HCT116 (cell line): Measurements from ENCODE around the gene ERC1. TPM values are rescaled to one million over a fixed set of nuclear protein-coding genes. Genes with fewer than 3 reads are reported as not detected.

ENCODE experiments used
- ATAC-seq: fragments of 200-7000 bp; cut with Tn5 transposase; 2 replicates; pipeline ENCODE4 v1.9.1; 2020; ENCODE audit warnings: mild to moderate bottlenecking, moderate library complexity
- BruUV-seq: library from RNA; stranded (reverse); fragments of 400-500 nt; replicated peaks from 2 replicates; lab custom pipeline; 2021; lab: Mats Ljungman, UMichigan
- CTCF ChIA-PET: fragments of 300-600 bp; sonication (Branson Sonifier 250); formaldehyde crosslinking; loops from one replicate; lab custom pipeline; 2021; ENCODE audit warnings: antibody characterized with exemption; lab: Charles Lee
- POLR2A ChIA-PET: fragments of 300-600, 350-600 bp; sonication (Branson Sonifier 250); formaldehyde crosslinking; loops from one replicate; lab custom pipeline; 2021; ENCODE audit warnings: antibody characterized with exemption; lab: Charles Lee
- RAD21 ChIA-PET, 2 experiments: fragments of 300-600 bp; sonication (Branson Sonifier 250); formaldehyde crosslinking; loops; one replicate each; lab custom pipeline; 2023; ENCODE audit warnings: low total read pairs in 2 of 2; ENCODE audit not compliant: uncharacterized antibody in 2 of 2, unreplicated experiment in 2 of 2, low non-redundant PET in 1 of 2; lab: Charles Lee
- DNase-seq: peaks from one replicate; pipeline ENCODE4 v3.0.0-alpha.2; 2010; ENCODE audit warnings: low read depth, low spot score
- H2AFZ ChIP-seq: fragments of 200-600 bp; shearing (Covaris generic), sonication (generic); 2 replicates; pipeline ENCODE4 v1.6.1; 2017; ENCODE audit warnings: low read depth, mixed run types, mixed read lengths, antibody characterized with exemption, low read length; ENCODE audit not compliant: poor library complexity, severe bottlenecking
- H3K27ac ChIP-seq: 2 replicates; pipeline ENCODE4 v1.5.1; 2012; ENCODE audit warnings: low read depth, low read length
- H3K27me3 ChIP-seq: fragments of 200-600 bp; sonication (generic); 2 replicates; pipeline ENCODE4 v1.6.1; 2016; ENCODE audit warnings: mixed run types, low read length, mixed read lengths; ENCODE audit not compliant: insufficient read depth
- H3K36me3 ChIP-seq, 2 experiments: fragments of 200-500 bp in 1 of 2; fragments of 200-600 bp in 1 of 2; sonication (Bioruptor generic) in 1 of 2; sonication (generic) in 1 of 2; 2 replicates each; pipeline versions ENCODE4 v1.5.1 to v1.6.1; 2014 to 2016; ENCODE audit warnings: low read length in 2 of 2, inconsistent platforms in 1 of 2, mixed read lengths in 1 of 2, mixed run types in 1 of 2; ENCODE audit not compliant: insufficient read depth in 2 of 2, control insufficient read depth in 1 of 2
- H3K4me1 ChIP-seq, 2 experiments: fragments of 200-600 bp in 1 of 2; sonication (generic) in 1 of 2; 2 replicates each; pipeline versions ENCODE4 v1.5.1 to v1.6.1; 2012 to 2017; ENCODE audit warnings: low read length in 2 of 2, inconsistent platforms in 1 of 2, mild to moderate bottlenecking in 1 of 2, mixed read lengths in 1 of 2, mixed run types in 1 of 2, moderate library complexity in 1 of 2; ENCODE audit not compliant: insufficient read depth in 2 of 2, control insufficient read depth in 1 of 2
- H3K4me2 ChIP-seq: fragments of 200-600 bp; sonication (generic); 2 replicates; pipeline ENCODE4 v1.6.1; 2017; ENCODE audit warnings: mixed run types, low read length, mixed read lengths
- H3K4me3 ChIP-seq, 2 experiments: fragments of 200-600 bp in 1 of 2; sonication (generic) in 1 of 2; replicated peaks in 1 of 2; 2 replicates each; pipeline ENCODE4 v1.5.1; 2011 to 2016; ENCODE audit warnings: low read length in 2 of 2, control low read depth in 1 of 2, low read depth in 1 of 2, mild to moderate bottlenecking in 1 of 2, mixed read lengths in 1 of 2, mixed run types in 1 of 2
- H3K79me2 ChIP-seq: fragments of 200-600 bp; sonication (generic); 2 replicates; pipeline ENCODE4 v1.6.1; 2017; ENCODE audit warnings: mild to moderate bottlenecking, mixed run types, low read length, moderate library complexity, mixed read lengths; ENCODE audit not compliant: insufficient read depth
- H3K9ac ChIP-seq: fragments of 200-600 bp; sonication (generic); 2 replicates; pipeline ENCODE4 v1.6.1; 2016; ENCODE audit warnings: low read length, mixed read lengths
- H3K9me2 ChIP-seq: fragments of 200-600 bp; sonication (generic), shearing (Covaris generic); 2 replicates; pipeline ENCODE4 v1.6.1; 2017; ENCODE audit warnings: mixed run types, mild to moderate bottlenecking, moderate library complexity; ENCODE audit not compliant: insufficient read depth
- H3K9me3 ChIP-seq, 2 experiments: fragments of 200-500 bp in 1 of 2; fragments of 200-600 bp in 1 of 2; sonication (Bioruptor generic) in 1 of 2; sonication (generic) in 1 of 2; 2 replicates each; pipeline ENCODE4 v1.6.1; 2014 to 2017; ENCODE audit warnings: low read length in 2 of 2, mixed read lengths in 2 of 2, inconsistent platforms in 1 of 2, low read depth in 1 of 2, mild to moderate bottlenecking in 1 of 2, mixed run types in 1 of 2, moderate library complexity in 1 of 2; ENCODE audit not compliant: control insufficient read depth in 1 of 2, insufficient read depth in 1 of 2
- H4K20me1 ChIP-seq: fragments of 200-600 bp; sonication (generic), shearing (Covaris generic); 2 replicates; pipeline ENCODE4 v1.6.1; 2017; ENCODE audit warnings: mixed run types, mild to moderate bottlenecking, moderate library complexity; ENCODE audit not compliant: insufficient read depth
- ATF3 ChIP-seq: IDR thresholded peaks from 2 replicates; pipeline ENCODE4 v1.6.1; 2012
- CBX3 ChIP-seq: IDR thresholded peaks from 2 replicates; pipeline ENCODE4 v1.6.1; 2012; ENCODE audit warnings: low read depth
- CEBPB ChIP-seq: IDR thresholded peaks from 2 replicates; pipeline ENCODE4 v1.6.1; 2012; ENCODE audit warnings: low read depth
- CTCF ChIP-seq, 3 experiments: fragments of 200-600 bp in 1 of 3; sonication (generic) in 1 of 3; IDR thresholded peaks in 2 of 3; conservative IDR thresholded peaks in 1 of 3; 2 replicates each; pipeline ENCODE4 v1.5.1; 2012 to 2017; ENCODE audit warnings: low read depth in 2 of 3, low read length in 2 of 3, antibody characterized with exemption in 1 of 3, borderline replicate concordance in 1 of 3, control low read depth in 1 of 3, mild to moderate bottlenecking in 1 of 3, mixed read lengths in 1 of 3, mixed run types in 1 of 3, moderate library complexity in 1 of 3; ENCODE audit not compliant: insufficient read depth in 1 of 3
- EGR1 ChIP-seq: IDR thresholded peaks from 2 replicates; pipeline ENCODE4 v1.6.1; 2012; ENCODE audit warnings: low read depth
- ELF1 ChIP-seq: IDR thresholded peaks from 2 replicates; pipeline ENCODE4 v1.6.1; 2012; ENCODE audit warnings: low read depth, borderline replicate concordance
- EZH2 ChIP-seq: fragments of 200-600 bp; sonication (generic); IDR thresholded peaks from 2 replicates; pipeline ENCODE4 v1.6.1; 2017; ENCODE audit warnings: antibody characterized with exemption, mixed run types
- EZH2phosphoT487 ChIP-seq: fragments of 200-600 bp; IDR thresholded peaks from 2 replicates; pipeline ENCODE4 v1.6.1; 2018; ENCODE audit warnings: antibody characterized with exemption, borderline replicate concordance
- FOSL1 ChIP-seq: IDR thresholded peaks from 2 replicates; pipeline ENCODE4 v1.6.1; 2012; ENCODE audit warnings: low read depth
- JUND ChIP-seq: IDR thresholded peaks from 2 replicates; pipeline ENCODE4 v1.6.1; 2012
- MAX ChIP-seq: IDR thresholded peaks from 2 replicates; pipeline ENCODE4 v1.6.1; 2012
- POLR2A ChIP-seq: IDR thresholded peaks from 2 replicates; pipeline ENCODE4 v1.7.0; 2011; ENCODE audit warnings: borderline replicate concordance; ENCODE audit not compliant: insufficient read depth, insufficient read length; ENCODE audit errors: extremely low read depth
- POLR2AphosphoS5 ChIP-seq: IDR thresholded peaks from 2 replicates; pipeline ENCODE4 v1.6.1; 2011; ENCODE audit warnings: mild to moderate bottlenecking, low read depth, low read length, moderate library complexity
- RAD21 ChIP-seq: IDR thresholded peaks from 2 replicates; pipeline ENCODE4 v1.6.1; 2012; ENCODE audit warnings: low read depth, mild to moderate bottlenecking
- SIN3A ChIP-seq: IDR thresholded peaks from 2 replicates; pipeline ENCODE4 v1.6.1; 2012; ENCODE audit warnings: low read depth
- SP1 ChIP-seq: IDR thresholded peaks from 2 replicates; pipeline ENCODE4 v1.6.1; 2012; ENCODE audit warnings: low read depth
- YY1 ChIP-seq: IDR thresholded peaks from 2 replicates; pipeline ENCODE4 v1.6.1; 2011; ENCODE audit warnings: low read length, low read depth, moderate library complexity, mild to moderate bottlenecking; ENCODE audit not compliant: insufficient replicate concordance; ENCODE audit errors: extremely low read depth
- ZFX ChIP-seq: fragments of 450-650 bp; IDR thresholded peaks from 2 replicates; pipeline ENCODE4 v1.6.1; 2017
- ZNF274 ChIP-seq: fragments of 200-500 bp; sonication (Bioruptor generic); IDR thresholded peaks from 2 replicates; pipeline ENCODE4 v1.6.1; 2014; ENCODE audit warnings: mild to moderate bottlenecking, low read depth, low read length, inconsistent platforms
- intact Hi-C: fragments of 100-400 bp; cut with micrococcal nuclease; formaldehyde crosslinking; loops from 2 replicates; pipeline ENCODE4 v1.10.0; 2022
- total RNA-seq: library from RNA; stranded (reverse); gene quantifications from one replicate; pipeline ENCODE4 v1.2.1, GENCODE V29; 2021; ENCODE audit not compliant: unreplicated experiment

ERC1 gene
- total RNA-seq, 1 experiment from 2014 or later, result 41.9 TPM

- Histone ChIP-seq H3K36me3 (no peaks in the 10 kb centered on the region), H3K27me3 (no peaks in the 10 kb centered on the region), H3K79me2 (no peaks in the 10 kb centered on the region), H3K27ac (no peak overlapping the region), H3K9me2 (no peaks in the 10 kb centered on the region), H3K4me1 (no peaks in the 10 kb centered on the region), H3K9me3 (no peaks in the 10 kb centered on the region), H3K9ac (no peak overlapping the region), H4K20me1 (no peaks in the 10 kb centered on the region), H3K4me2 (no peak overlapping the region), H3K4me3 (no peak overlapping the region), H2AFZ (no peak overlapping the region)
- ChIA-PET RAD21 (no interaction called here), CTCF (no interaction called here), POLR2A (no interaction called here)
- DNase-seq, result no peak
- intact Hi-C loops, result no loop called here
- no peak for TF ChIP-seq EGR1
- TF ChIP-seq MAX, result no peak
- no peak for TF ChIP-seq ELF1
- no peak for TF ChIP-seq ATF3
- no peak for TF ChIP-seq YY1
- no peak for TF ChIP-seq SIN3A
- no peak for TF ChIP-seq POLR2AphosphoS5
- TF ChIP-seq JUND, result no peak
- ATAC-seq, result no peak
- BruUV-seq, result no TSS peak
These were observed 334.6 kb downstream of the ERC1 start for GRCh38 chr12:1325666-1326065.

GRCh38 chr12:1326258-1326657, 335.2 kb downstream of the ERC1 start:
- RAD21 ChIA-PET, result no interaction called here
- no TSS peak for BruUV-seq
- Histone ChIP-seq H4K20me1 (no peaks in the 10 kb centered on the region), H3K79me2 (no peaks in the 10 kb centered on the region), H3K4me1 (no peaks in the 10 kb centered on the region), H3K27ac (no peak overlapping the region), H3K9ac (no peak overlapping the region), H3K4me2 (no peak overlapping the region), H3K4me3 (no peak overlapping the region), H2AFZ (no peak overlapping the region), H3K9me2 (no peaks in the 10 kb centered on the region), H3K27me3 (no peaks in the 10 kb centered on the region), H3K9me3 (no peaks in the 10 kb centered on the region), H3K36me3 (no peaks in the 10 kb centered on the region)
- no peak for DNase-seq
- CTCF ChIA-PET, result no interaction called here
- ATAC-seq, result no peak
- intact Hi-C loops, result no loop called here
- POLR2A ChIA-PET, result no interaction called here
- TF ChIP-seq MAX (no peak), POLR2AphosphoS5 (no peak), JUND (no peak), POLR2A (no peak), EGR1 (no peak), ELF1 (no peak), ZNF274 (no peak), EZH2phosphoT487 (no peak), CTCF (IDR thresholded peaks at IDR 0.05 in 2 of 3, conservative IDR thresholded peaks at IDR 0.05 in 1 of 3; ENCODE audit: borderline replicate concordance in 1 of 3, insufficient read depth in 1 of 3, low read depth in 2 of 3, low read length in 2 of 3) (no peak), YY1 (no peak), FOSL1 (no peak), RAD21 (no peak), EZH2 (no peak), CBX3 (no peak), SP1 (no peak), CEBPB (no peak), ZFX (no peak)
